Endothelial cell of umbilical vein (primary cell): ENCODE results near the gene LRRC8D.

Source experiments
- CTCF ChIP-seq, 2 donors: IDR thresholded peaks; 1 replicate in 1 of 2; 2 replicates in 1 of 2; pipeline ENCODE4 v1.5.1; 2011; ENCODE audit warnings: low read length in 2 of 2, mild to moderate bottlenecking in 2 of 2, moderate library complexity in 2 of 2, control low read depth in 1 of 2, inconsistent platforms in 1 of 2, low read depth in 1 of 2; ENCODE audit not compliant: insufficient read depth in 1 of 2; ENCODE audit errors: extremely low read depth in 1 of 2
- EZH2 ChIP-seq: IDR thresholded peaks from 2 replicates; pipeline ENCODE4 v1.6.1; 2012; ENCODE audit warnings: borderline replicate concordance, low read depth, mild to moderate bottlenecking, moderate library complexity, low read length, inconsistent platforms; ENCODE audit not compliant: severe bottlenecking
- MYC ChIP-seq: IDR thresholded peaks from one replicate; pipeline ENCODE4 v1.6.1; 2011; ENCODE audit warnings: mild to moderate bottlenecking, low read depth, low read length
- POLR2AphosphoS5 ChIP-seq: IDR thresholded peaks from 2 replicates; pipeline ENCODE4 v1.6.1; 2012; ENCODE audit warnings: low read depth, mild to moderate bottlenecking, control low read depth, low read length, moderate library complexity; ENCODE audit not compliant: insufficient read depth

- TF ChIP-seq CTCF (IDR thresholded peaks at IDR 0.05; ENCODE audit: extremely low read depth in 1 of 2, insufficient read depth in 1 of 2, low read depth in 1 of 2, low read length in 2 of 2) (no peak), EZH2 (no peak), POLR2AphosphoS5 (no peak), MYC (no peak)
These were observed 18.0 kb upstream of the LRRC8D start for GRCh38 chr1:89802841-89803240.
